Adrenal gland (tissue), 12 donors: Measurements from ENCODE around the gene TMEM214. TPM values are rescaled to one million over a fixed set of nuclear protein-coding genes. Genes with fewer than 3 reads are reported as not detected.

Experiments
- DNase-seq, 7 donors: peaks; one replicate each; pipeline ENCODE4 v3.0.0-alpha.2; 2019 to 2020
- H3K27ac ChIP-seq, 5 donors: fragments of 200-600 bp; sonication (generic) in 4 of 5; 1 replicate in 3 of 5; 2 replicates in 2 of 5; pipeline versions ENCODE4 v1.5.1 to v1.8.0; 2016 to 2020; ENCODE audit warnings: mild to moderate bottlenecking in 1 of 5
- H3K27me3 ChIP-seq: fragments of 200-600 bp; 2 replicates; pipeline ENCODE4 v1.8.0; 2021
- H3K36me3 ChIP-seq, 2 donors: fragments of 200-600 bp; replicated peaks in 1 of 2; 1 replicate in 1 of 2; 2 replicates in 1 of 2; pipeline versions ENCODE4 v1.5.1 to v1.8.0; 2018 to 2022
- H3K4me1 ChIP-seq, 2 donors: fragments of 200-600 bp; replicated peaks in 1 of 2; 1 replicate in 1 of 2; 2 replicates in 1 of 2; pipeline versions ENCODE4 v1.5.1 to v1.8.0; 2018 to 2021
- H3K4me3 ChIP-seq, 4 donors: fragments of 200-600 bp; sonication (generic) in 3 of 4; one replicate each; pipeline ENCODE4 v1.5.1; 2016 to 2018
- H3K9me3 ChIP-seq, 3 donors: fragments of 200-600 bp; sonication (generic) in 1 of 3; replicated peaks in 1 of 3; 1 replicate in 2 of 3; 2 replicates in 1 of 3; pipeline versions ENCODE4 v1.5.1 to v1.8.0; 2016 to 2021
- POLR2A ChIP-seq, 2 donors: fragments of 450-650 bp; IDR thresholded peaks; one replicate each; pipeline ENCODE4 v1.6.1; 2017; ENCODE audit warnings: antibody characterized with exemption in 2 of 2, mild to moderate bottlenecking in 2 of 2, moderate library complexity in 1 of 2
- WGBS, 4 donors: extraction: QIAGEN DNeasy Blood & Tissue Kit in 2 of 4; methylation state at CpG; one replicate each; pipeline versions ENCODE4 v1.1.5 to v1.1.7; 2013 to 2017; 5-methylcytosine and 5-hydroxymethylcytosine counted together
- intact Hi-C, 2 donors: fragments of 100-400 bp; cut with DNase I; formaldehyde crosslinking; loops; one replicate each; pipeline versions ENCODE4 v1.14.1 to v1.15.0; 2022 to 2023
- polyA plus RNA-seq, 3 donors: library from polyadenylated mRNA; stranded (reverse); fragments of 200-250 nt in 2 of 3; fragments of 350-450 nt in 1 of 3; fragmentation: Illumina TruSeq in 1 of 3; extraction: RNeasy Lipid Tissue Mini Kit (QIAGEN cat#74804) in 1 of 3; gene quantifications; one replicate each; pipeline ENCODE4 v1.2.3, GENCODE V29; 2013 to 2014
- total RNA-seq, 9 donors: library from RNA; depleted of rRNA in 4 of 9; stranded (reverse); fragments of >200 nt in 4 of 9; fragments of 120-200 nt in 1 of 9; fragmentation: NEBNext Ultra II Directional in 1 of 9; extraction: Animal tissue kit (Norgen Biotek cat#: 25700) in 1 of 9; gene quantifications; one replicate each; pipeline versions ENCODE4 v1.1.0 to v1.2.4, GENCODE V29; 2013 to 2023
- TF ChIP-seq, protein P1 (sequence below), 6 experiments: fragments of 450-650 bp in 4 of 6; fragments of 200-600 bp in 2 of 6; sonication (generic) in 1 of 6; IDR thresholded peaks; 1 replicate in 5 of 6; 2 replicates in 1 of 6; pipeline versions ENCODE4 v1.5.1 to v1.8.0; 2016 to 2021; ENCODE audit warnings: antibody characterized with exemption in 6 of 6, mild to moderate bottlenecking in 2 of 6, moderate library complexity in 1 of 6
- donor health status: healthy with polysubstance abuse.
- donor health status: Bipolar disorder and iron deficiency.
- donor health status: DM: yes; HTN: yes; CAD: no.
- donor health status: DM: no; HTN: no; CAD: no.
- donor health status: DM: no; HTN: no; CAD: no.
- donor health status: DM: yes; HTN: yes; CAD: no.

The TMEM214 gene
- total and polyA plus RNA-seq, 12 donors: 25.2 to 124 (median 60.1) TPM

DNA sequence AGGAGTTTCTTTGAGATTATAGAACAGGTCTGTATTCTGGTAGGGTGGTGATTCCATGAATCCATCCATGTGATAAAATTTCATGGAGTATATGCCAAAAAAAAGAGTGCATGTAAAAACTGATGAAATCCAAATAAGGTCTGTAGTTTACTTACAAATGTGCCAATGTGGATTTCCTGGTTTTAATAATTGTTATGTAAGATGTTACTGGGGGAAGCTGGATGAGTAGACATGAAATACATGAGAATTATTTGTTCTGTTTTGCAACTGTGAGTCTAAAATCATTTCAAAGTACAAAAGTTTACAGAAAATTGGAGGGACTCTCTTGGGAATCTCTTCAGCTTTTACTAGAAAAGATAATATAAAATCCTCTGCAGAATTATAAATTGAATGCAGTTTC is 23.7 kb upstream of the TMEM214 start:
- TF ChIP-seq POLR2A (IDR thresholded peaks at IDR 0.05): no peak
- H3K27me3 ChIP-seq: no peaks in the 10 kb centered on the region
- H3K36me3 ChIP-seq: no peaks in the 10 kb centered on the region
- no peak for DNase-seq
- H3K4me3 ChIP-seq: no peak overlapping the region
- intact Hi-C loops: no loop called here
- H3K27ac ChIP-seq: no peak overlapping the region
- H3K9me3 ChIP-seq: no peaks in the 10 kb centered on the region
- peaks cover 9 to 31% of the 10 kb centered on the region in 2 donors for H3K4me1 ChIP-seq

DNA sequence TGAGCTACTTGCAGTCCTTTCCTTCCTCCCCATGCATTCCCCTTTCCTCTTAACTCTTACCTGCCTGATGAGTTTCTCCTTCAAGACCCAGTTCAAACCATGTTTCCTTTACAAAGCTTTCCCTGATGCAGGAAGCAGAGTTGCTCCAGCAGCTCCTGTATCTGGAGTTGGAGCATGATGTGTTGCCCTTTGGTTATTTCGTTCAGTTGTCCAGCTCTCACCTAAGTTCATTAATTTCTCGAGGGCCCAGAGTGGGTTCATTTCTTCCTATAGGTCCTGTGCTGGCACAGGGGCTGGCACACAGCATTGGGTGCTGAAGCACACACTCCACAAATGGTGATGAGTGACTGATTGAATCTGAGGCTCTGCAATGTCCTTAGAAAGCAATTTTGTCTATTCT is 23.0 kb upstream of the TMEM214 start:
- H3K4me3 ChIP-seq: no peak overlapping the region
- peaks cover 9 to 31% of the 10 kb centered on the region in 2 donors for H3K4me1 ChIP-seq
- no peak for DNase-seq
- no peaks in the 10 kb centered on the region for H3K36me3 ChIP-seq
- WGBS, 4 donors: 64 to 88% (median 81%) methylated on average over 2 of the region's 2 CpGs
- no peak overlapping the region for H3K27ac ChIP-seq
- intact Hi-C loops: loop anchor here in 1 of 2 donors (10.0 kb wide), 1 partner anchor 175 kb away; no protein-coding TSS in a partner anchor
- H3K9me3 ChIP-seq: no peaks in the 10 kb centered on the region
- no peaks in the 10 kb centered on the region for H3K27me3 ChIP-seq
- TF ChIP-seq POLR2A (IDR thresholded peaks at IDR 0.05): no peak
- TF ChIP-seq, protein P1, sequence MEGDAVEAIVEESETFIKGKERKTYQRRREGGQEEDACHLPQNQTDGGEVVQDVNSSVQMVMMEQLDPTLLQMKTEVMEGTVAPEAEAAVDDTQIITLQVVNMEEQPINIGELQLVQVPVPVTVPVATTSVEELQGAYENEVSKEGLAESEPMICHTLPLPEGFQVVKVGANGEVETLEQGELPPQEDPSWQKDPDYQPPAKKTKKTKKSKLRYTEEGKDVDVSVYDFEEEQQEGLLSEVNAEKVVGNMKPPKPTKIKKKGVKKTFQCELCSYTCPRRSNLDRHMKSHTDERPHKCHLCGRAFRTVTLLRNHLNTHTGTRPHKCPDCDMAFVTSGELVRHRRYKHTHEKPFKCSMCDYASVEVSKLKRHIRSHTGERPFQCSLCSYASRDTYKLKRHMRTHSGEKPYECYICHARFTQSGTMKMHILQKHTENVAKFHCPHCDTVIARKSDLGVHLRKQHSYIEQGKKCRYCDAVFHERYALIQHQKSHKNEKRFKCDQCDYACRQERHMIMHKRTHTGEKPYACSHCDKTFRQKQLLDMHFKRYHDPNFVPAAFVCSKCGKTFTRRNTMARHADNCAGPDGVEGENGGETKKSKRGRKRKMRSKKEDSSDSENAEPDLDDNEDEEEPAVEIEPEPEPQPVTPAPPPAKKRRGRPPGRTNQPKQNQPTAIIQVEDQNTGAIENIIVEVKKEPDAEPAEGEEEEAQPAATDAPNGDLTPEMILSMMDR (IDR thresholded peaks at IDR 0.05): no peak

DNA sequence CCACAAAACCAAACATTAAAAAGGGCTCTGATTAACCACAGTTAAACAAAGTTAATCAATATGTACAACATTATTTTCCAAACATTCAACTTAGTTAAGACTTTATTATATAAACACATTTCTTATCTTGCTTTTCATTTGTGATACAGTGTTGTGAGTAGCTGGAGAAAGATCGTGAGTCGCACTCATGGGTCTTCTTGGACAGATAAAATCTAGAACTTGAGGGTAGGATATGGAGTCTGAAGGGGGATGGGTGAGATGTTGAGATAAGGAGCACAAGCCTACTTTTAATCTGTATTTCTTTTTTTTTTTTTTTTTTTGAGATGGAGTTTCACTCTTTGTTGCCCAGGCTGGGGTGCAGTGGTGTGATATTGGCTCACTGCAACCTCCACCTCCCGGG is 22.6 kb upstream of the TMEM214 start:
- H3K4me3 ChIP-seq: no peak overlapping the region
- no peak overlapping the region for H3K27ac ChIP-seq
- H3K4me1 ChIP-seq: peaks cover 9 to 31% of the 10 kb centered on the region in 2 donors
- DNase-seq: no peak
- WGBS, 4 donors: 74 to 79% (median 76%) methylated on average over 3 of the region's 3 CpGs
- no peaks in the 10 kb centered on the region for H3K9me3 ChIP-seq
- intact Hi-C loops: loop anchor here in 1 of 2 donors (10.0 kb wide), 1 partner anchor 175 kb away; no protein-coding TSS in a partner anchor
- no peaks in the 10 kb centered on the region for H3K36me3 ChIP-seq
- H3K27me3 ChIP-seq: no peaks in the 10 kb centered on the region
- TF ChIP-seq, protein P1 (IDR thresholded peaks at IDR 0.05): no peak
- no peak for TF ChIP-seq POLR2A (IDR thresholded peaks at IDR 0.05)

DNA sequence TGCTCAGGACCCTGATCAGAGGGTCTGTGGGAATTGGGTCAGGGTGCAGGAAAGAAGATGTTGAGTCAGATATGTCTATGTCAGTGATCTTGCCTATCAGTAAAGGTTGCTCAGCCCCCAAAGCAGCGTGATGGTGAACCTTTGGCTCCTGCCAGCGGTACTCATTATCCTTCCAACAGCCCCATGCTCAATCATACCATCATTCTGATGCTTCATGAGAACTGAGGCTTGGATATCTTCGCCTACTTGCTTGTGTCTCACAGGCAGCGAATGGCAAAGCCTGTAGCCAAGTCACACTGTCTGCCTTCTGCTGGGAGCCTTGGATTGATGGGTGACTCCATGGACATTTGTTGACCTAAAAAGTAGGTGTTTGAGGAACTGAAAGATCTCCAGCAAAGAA is 19.0 kb upstream of the TMEM214 start:
- TF ChIP-seq, protein P1 (IDR thresholded peaks at IDR 0.05): no peak
- no peak for TF ChIP-seq POLR2A (IDR thresholded peaks at IDR 0.05)
- H3K27ac ChIP-seq: no peak overlapping the region
- no peak for DNase-seq
- 97 to 100% (median 98%) methylated on average over 2 to 4 of the region's 4 CpGs for WGBS, 4 donors
- intact Hi-C loops: loop anchor here in 1 of 2 donors (10.0 kb wide), 1 partner anchor 179 kb away; no protein-coding TSS in a partner anchor
- peaks cover 0 to 33% of the 10 kb centered on the region in 2 donors for H3K4me1 ChIP-seq
- H3K36me3 ChIP-seq: no peaks in the 10 kb centered on the region
- H3K27me3 ChIP-seq: no peaks in the 10 kb centered on the region
- H3K9me3 ChIP-seq: no peaks in the 10 kb centered on the region
- H3K4me3 ChIP-seq: no peak overlapping the region

DNA sequence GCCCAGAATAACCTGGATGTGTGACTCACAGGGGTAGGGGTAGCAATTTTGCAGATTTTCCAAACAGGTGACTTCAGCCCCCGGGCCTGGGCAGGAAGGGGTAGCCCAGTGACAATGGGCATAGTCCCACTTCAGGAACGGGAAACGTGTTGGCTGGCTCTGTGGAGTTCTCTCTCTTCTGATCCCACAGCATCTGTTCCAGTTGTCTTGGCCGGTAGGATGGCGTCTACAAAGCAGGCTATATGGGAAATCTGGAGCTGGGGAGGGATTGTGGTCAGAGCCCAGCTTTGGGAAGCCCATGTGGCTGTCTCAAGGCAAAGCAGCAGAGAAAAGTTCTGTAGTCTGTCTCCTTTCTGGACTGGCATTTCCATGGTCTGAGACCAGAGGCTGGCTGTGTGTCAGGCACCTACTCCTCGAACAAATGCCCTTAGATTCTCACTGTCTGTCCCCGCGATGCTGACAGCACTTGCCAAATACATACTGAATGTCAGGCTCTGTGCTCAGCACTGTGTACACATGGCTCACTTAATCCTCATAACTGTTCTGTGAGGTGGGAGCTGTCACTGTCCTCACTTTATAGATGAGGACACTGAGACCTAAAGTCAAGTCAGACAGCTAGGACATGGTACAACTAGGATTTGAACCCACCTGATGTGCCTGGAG is 17.9 kb upstream of the TMEM214 start:
- peak overlapping the region in 2 of 5 donors; percentile 28 to 84 for H3K27ac ChIP-seq
- no peak overlapping the region for H3K4me3 ChIP-seq
- intact Hi-C loops: loop anchor here in 1 of 2 donors (10.0 kb wide), 1 partner anchor 180 kb away; no protein-coding TSS in a partner anchor

More for the DNA sequence above, 17.9 kb upstream of the TMEM214 start:
- H3K9me3 ChIP-seq: no peaks in the 10 kb centered on the region
- H3K4me1 ChIP-seq: peaks cover 0 to 33% of the 10 kb centered on the region in 2 donors
- no peaks in the 10 kb centered on the region for H3K36me3 ChIP-seq
- H3K27me3 ChIP-seq: no peaks in the 10 kb centered on the region
- DNase-seq: peak in 1 of 7 donors; percentile 21
- TF ChIP-seq, protein P1 (IDR thresholded peaks at IDR 0.05): no peak
- no peak for TF ChIP-seq POLR2A (IDR thresholded peaks at IDR 0.05)
- WGBS, 4 donors: 89 to 97% (median 91%) methylated on average over 4 to 8 of the region's 8 CpGs
